SW 1271 (cell line): ENCODE data around the gene IP6K3.

Experiments
- DNase-seq, 2 experiments: peaks; one replicate each; lab custom pipeline; 2025; lab: John Stamatoyannopoulos, UW

The IP6K3 gene

DNA sequence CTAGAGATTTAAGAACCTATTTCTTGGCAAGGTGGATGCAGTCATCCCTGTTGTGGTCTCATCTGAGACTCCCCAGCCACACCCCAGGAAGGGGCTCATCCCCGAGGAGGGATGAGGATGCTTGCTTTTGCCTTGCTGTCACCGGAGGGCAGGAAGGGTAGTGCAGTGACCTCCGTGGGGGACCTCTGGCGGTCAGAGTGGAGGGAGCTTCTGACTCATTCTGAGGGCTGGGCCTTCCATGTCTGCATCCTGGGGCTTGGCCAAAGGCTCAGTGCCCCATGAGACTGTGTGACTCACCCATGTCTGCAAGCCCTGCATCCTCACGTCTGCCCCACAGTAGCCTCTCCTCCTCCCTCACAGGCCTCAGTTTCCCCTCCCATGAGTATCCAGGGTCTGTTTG lies 73.9 kb downstream of the IP6K3 start:
- DNase-seq: peak; percentile 89 to 90

DNA sequence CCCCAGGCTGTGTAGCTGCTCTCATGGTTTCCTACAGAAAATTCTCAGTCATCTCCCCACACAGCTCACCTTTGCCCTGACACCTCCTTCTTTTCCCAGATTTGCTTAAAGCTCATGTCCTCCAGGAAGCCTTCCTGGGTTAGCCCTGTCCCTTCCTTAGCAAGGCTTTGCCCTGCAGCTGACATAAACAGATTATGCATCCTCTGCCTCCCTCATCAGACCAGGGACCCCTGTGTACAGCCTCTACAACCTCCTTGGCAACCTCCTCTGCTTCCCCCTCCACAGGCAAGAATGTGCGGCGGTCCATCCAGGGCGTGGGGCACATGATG lies 75.0 kb downstream of the IP6K3 start:
- no peak for DNase-seq
